ENCODE results near the gene POU5F1.
"Not testable (repeated sequence)": the region's sequence is repeated elsewhere in the genome, so short reads cannot be mapped to it uniquely, and the experiment has no call there.

Gene POU5F1

DNA sequence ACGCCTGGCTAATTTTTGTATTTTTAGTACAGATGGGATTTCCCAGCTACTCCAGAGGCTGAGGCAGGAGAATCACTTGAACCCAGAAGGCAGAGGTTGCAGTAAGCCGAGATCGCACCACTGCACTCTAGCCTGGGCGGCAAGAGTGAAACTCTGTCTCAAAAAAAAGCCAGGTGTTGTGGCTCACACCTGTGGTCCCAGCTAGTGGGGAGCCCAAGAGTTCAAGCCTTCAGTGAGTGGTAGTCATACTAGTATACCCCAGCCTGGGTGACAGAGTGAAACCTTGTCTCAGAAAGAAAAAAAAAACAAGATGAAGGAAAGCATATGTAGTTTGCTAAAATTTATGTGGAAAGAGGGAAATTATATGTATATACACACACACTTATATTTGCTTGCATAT is 20.0 kb upstream of the POU5F1 start:
- DNase-seq (ENCODE audit: low spot score), result no peak

DNA sequence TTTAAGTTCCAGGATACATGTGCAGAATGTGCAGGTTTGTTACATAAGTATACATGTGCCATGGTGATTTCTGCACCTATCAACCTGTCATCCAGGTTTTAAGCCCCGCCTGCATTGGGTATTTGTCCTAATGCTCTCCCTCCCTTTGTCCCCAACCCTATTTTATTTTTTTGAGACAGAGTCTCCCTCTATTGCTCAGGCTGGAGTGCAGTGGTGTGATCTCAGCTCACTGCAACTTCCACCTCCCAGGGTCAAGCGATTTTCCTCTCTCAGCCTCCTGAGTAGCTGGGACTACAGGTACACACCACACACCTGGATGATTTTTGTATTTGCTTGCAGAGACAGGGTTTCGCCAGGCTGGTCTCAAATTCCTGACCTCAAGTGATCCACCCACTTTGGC is 18.7 kb upstream of the POU5F1 start:
- DNase-seq (ENCODE audit: low spot score), result not testable (repeated sequence)

GRCh38 chr6:31187780-31188194 is 17.3 kb upstream of the POU5F1 start:
- DNase-seq (ENCODE audit: low spot score), result no peak

GRCh38 chr6:31186052-31186734 is 15.7 kb upstream of the POU5F1 start:
- no peak for DNase-seq (ENCODE audit: low spot score)

DNA sequence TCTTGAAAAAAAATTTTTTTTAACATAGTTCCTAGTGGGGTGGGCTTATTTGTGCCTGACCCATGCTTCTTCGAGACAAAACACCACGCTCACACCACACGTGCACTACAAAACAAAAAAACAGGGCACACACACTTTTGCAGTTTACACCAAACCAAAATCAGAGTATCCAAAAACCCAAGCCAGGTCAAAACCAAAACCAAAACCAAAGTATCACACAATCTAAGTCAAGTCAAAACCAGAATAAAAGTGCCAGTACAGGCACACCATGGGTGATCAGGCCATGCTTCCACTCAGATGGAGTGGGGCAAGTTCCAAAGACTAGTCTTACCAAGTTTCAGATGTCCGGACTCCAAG is 15.2 kb upstream of the POU5F1 start:
- not testable (repeated sequence) for DNase-seq (ENCODE audit: low spot score)

DNA sequence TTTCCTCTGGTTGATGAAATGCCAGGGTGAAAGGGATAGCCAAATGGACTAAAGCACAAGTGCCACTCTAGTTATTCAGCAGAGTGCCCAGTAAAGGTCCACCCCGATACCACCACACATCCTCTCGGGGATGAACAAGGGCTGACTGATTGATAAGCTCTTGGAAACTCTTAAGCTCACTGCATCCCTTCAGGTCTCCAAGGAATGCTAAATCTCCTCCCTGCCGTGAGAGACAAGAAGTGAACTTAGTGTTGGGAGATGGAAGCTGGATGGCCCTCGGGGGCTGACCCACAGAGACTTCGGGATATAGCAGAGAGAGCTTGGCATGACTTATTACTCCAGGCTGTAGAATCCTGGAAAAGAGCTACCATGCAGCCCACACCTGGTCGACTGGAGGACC is 13.4 kb upstream of the POU5F1 start:
- not testable (repeated sequence) for DNase-seq (ENCODE audit: low spot score)

DNA sequence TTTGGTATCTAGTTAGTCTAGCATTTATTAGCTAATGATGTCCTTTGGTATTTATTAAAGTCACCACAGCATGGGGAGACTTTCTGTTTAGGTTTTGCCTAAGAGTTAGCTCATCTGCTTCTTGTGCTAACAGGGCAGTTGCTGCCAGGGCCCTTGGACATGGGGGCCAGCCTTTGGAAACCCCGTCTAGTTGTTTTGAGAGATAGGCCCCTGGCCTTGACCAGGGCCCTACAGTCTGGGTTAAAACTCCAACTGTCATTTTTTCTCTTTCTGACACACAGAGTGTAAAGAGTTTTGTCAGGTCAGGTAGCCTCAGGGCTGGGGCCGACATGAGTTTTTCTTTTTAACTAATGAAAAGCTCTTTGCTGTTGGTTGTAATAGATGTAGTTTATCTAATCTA is 12.8 kb upstream of the POU5F1 start:
- not testable (repeated sequence) for DNase-seq (ENCODE audit: low spot score)

DNA sequence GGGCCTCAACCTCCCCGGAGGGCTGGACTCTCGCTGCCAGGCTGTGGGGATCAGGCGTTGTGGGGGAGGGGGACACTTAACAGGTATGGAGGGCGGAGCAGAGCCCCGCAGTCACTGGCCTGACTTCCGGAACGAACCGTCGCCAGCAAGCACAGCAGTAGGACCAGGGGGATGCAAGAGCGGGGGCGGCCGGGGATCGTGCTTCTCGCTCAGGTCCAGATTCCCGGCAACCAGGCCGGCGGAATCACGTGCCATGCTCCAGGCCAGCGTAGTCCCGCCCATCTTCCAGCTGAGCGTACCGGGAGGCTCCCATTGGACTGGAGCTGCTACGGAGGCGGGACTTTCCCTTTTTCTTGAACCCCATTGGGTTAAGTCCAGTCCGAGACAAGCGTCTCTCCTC is 10.0 kb upstream of the POU5F1 start:
- no peak for DNase-seq (ENCODE audit: low spot score)

GRCh38 chr6:31179896-31180295 is 9.4 kb upstream of the POU5F1 start:
- DNase-seq (ENCODE audit: low spot score), result no peak

GRCh38 chr6:31179042-31179386 is 8.5 kb upstream of the POU5F1 start:
- no peak for DNase-seq (ENCODE audit: low spot score)

DNA sequence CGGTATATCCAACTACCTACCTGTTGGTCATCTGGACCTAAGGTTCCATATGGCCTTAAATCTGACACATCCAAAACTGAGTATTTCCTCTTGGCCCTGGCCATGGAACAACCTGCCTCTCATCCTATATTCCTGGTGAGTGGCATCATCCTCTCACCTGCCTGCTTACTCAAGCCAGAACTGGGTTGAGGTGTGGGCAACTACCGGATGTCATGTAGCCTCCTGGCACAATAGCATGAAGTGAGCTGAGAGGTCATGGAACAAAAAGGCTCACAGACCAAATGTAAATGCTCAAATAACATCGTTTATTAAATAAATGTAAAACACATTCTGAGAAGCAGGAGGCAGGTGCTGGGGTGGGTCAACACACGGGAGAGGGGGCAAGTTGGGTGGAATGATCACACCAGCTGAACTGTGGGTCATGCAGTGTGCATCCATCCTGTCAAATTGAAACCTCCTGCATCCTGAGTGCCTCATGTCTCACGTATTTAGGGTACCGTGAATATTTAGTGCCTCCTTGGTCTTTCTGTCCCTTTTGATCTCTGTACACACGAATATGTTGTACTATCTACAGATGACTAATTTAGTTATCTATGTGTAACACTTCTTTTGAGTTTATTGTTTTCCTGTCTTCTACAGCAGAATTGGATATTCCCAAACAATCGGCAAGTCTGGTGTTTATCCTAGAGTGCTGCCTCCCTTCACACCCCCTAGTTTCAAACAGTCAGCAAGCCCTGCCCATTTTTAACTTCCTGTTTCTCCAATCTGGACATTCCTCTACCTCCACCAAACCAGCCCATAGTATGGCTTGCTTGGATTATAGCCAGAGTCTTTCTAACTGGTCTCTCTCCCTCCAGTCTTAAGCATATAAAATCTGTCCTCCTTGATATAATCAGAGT is 7.9 kb upstream of the POU5F1 start:
- no peak for DNase-seq (ENCODE audit: low spot score)

- no peak for DNase-seq (ENCODE audit: low spot score)
Observed at GRCh38 chr6:31175971-31176370, 5.5 kb upstream of the POU5F1 start.

DNA sequence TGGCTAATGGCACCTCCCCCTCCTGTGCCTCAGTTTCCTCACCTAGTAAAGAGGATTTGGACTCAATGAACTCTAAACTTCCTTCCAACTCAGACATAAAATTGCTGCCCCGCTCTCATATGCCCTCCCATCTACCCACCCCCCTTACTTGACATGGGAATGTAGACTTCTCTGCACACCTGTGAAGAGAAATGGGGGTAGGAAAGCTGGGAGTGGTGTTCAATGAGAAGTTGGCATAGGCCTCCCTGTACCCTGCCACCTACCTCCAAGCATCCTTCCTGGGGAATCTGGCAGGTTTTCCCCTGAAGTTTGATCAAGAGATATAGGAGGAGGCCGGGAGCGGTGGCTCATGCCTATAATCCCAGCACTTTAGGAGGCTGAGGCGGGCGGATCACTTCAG is 3.9 kb upstream of the POU5F1 start:
- no peak for DNase-seq (ENCODE audit: low spot score)

DNA sequence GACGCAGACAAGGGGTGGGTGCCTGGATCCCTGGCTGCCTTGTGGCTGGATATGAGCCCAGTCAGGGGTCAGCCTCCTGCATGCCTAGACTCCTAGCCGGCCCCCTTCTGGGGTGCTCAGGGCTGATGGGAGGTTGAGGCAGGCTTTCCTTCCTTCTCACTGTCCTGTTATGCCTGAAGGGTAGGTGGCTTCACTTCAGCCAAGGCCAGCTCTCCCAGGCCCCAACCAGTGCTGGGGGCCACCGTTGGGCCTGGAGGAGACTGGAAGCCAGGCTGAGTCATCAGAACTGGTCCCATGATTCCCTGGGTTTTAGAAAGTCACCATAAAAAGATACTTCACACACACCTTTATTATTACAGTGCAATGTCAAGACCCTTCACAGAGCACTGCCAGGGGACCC is 2.9 kb upstream of the POU5F1 start:
- no peak for DNase-seq (ENCODE audit: low spot score)

DNA sequence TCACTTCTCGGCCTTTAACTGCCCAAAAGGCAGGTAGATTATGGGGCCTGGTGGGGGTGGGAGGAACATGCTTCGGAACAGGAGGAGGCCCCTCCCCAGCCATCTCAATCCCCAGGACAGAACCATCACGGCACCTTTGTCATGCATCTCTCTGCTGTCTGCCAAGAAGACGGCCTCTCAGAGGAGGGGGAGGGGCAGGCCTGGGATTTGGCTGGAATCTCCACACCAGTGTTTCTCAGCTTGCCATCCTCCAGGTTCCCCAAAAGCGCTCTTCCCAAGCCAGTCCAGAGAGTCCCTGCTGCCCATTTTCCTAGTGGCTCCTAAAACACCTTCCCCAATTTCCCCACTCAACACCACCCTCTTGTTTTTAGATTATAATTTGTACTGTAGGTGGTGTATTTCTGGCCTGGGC is 2.5 kb upstream of the POU5F1 start:
- DNase-seq (ENCODE audit: low spot score), result no peak

DNA sequence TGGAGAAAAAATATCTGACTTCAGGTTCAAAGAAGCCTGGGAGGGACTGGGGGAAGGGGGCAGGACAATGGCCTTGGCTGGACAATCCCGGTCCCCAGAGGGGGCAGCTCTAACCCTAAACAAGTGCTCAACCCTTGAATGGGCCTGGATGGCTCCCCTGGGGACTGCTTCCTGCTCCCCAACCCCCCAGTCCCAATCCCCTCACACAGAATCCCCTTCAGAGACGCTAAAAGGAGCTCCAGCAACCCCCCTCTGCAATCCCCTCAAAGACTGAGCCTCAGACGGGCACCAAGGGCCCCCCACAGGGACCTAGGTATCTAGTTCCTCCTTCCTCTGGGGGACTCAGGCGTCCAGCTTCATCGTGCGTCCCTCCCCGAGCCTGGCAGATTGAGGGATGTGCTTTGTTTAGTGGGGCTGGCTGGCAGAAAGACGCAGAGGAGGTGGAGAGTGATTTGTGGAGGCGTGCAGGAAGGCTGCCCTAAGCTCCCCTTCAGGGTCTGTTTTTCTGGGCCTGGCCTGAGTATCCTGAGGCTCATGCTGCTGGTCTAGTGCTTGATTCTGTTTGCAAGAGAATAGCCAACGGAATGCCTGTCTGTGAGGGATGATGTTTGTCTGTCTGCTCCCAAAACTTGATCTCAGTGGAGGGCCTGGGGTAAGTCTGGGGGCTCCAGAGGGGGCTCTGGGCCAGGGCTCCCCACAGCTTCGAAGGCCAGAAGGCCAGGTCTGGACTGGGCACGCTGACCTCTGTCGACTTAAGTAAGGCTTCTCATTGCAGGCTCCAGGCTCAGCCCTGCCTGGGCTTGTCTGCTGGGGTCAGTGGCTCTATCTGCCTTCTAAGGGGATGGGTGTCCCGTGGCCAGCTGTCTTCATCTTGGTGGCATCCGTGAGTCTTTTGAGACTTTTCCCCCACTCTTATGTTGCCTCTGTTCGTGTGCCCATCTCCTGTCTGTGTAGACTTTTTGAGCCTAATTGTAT is 1.7 kb upstream of the POU5F1 start:
- no peak for DNase-seq (ENCODE audit: low spot score)

DNA sequence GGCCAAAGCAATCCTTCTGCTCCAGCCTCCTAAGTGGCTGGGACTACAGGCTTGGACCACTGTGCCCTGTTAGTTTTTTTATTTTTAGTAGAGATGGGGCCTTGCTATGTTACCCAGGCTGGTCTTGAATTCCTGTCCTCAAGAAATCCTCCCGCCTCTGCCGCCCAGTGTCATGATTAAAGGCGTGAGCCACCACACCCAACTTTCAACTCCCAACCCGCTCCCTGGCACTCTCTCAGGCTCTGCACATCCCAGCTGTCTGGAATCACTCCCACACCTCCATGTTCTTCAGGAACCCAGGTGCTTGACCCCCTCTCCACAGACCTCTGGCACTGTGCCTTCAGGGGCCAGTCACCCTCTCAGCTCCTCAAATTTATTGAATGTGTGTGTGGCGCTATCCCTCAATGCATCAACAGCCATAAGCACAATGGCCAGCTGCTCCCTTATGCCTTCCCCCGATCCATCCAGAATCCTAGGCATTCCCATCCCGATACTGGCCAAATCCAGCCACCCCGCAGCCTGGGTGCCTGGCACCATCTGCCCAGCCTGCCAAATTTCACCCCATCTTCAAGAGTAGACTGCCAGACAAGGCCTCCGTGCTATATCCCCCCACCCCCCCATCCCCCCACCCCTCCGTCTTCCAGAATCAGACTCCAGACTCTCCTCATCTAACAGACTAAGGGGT is 647 bp upstream of the POU5F1 start:
- no peak for DNase-seq (ENCODE audit: low spot score)

DNA sequence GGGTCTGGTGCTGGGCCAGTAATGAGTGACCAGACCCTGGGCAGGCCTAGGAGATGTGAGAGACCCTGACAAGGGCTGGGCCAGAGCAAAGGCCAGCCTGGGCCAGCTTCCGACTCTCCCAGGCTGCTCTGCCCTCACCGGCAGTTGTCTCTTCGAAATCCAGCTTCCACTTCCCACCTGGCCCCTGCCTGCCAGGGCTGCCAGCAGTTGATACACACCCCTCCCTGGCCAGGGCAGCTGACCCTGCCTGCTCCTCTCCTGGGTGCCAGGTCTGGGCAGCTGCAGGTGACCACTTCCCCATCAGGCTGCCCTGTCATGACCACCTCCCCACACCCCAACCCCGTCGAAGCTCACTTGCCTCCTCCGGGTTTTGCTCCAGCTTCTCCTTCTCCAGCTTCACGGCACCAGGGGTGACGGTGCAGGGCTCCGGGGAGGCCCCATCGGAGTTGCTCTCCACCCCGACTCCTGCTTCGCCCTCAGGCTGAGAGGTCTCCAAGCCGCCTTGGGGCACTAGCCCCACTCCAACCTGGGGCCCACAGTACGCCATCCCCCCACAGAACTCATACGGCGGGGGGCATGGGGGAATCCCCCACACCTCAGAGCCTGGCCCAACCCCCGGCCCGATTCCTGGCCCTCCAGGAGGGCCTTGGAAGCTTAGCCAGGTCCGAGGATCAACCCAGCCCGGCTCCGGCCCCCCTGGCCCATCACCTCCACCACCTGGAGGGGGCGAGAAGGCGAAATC is 453 bp downstream of the POU5F1 start:
- DNase-seq (ENCODE audit: low spot score), result not testable (repeated sequence)

GRCh38 chr6:31169123-31169857 is 1.2 kb downstream of the POU5F1 start:
- no peak for DNase-seq (ENCODE audit: low spot score)

DNA sequence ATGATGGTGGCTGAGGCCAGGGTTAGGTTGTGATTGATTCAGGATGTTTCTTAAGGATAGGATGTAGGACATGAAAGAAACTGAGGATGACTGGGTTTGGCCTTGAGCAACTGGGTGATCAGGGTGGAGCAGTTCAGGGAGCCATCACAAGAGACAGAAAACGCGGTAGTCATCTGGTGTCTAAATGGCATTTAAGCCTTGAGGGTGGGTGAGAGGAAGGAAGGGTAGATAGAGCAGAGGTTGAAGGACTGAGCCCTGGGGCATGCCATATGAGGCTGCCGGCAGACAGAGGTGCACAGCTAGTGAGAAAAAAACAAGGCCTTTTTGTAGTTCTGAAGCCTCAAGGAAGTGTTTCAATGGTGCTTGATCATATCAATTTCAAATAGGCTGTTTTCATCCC is 1.9 kb downstream of the POU5F1 start:
- no peak for DNase-seq (ENCODE audit: low spot score)
